Esophagus squamous epithelium (tissue), 4 donors: ENCODE data around the gene HSPA4L.

Experiments
- POLR2A ChIP-seq, 4 donors: fragments of 450-650 bp; IDR thresholded peaks; one replicate each; pipeline ENCODE4 v1.6.1; 2017; ENCODE audit warnings: antibody characterized with exemption in 4 of 4, mild to moderate bottlenecking in 4 of 4, moderate library complexity in 3 of 4
- TF ChIP-seq, protein P1 (sequence below), 6 experiments: fragments of 450-650 bp in 4 of 6; fragments of 200-600 bp in 2 of 6; sonication (generic) in 2 of 6; IDR thresholded peaks; one replicate each; pipeline ENCODE4 v1.5.1; 2016 to 2019; ENCODE audit warnings: antibody characterized with exemption in 6 of 6, mild to moderate bottlenecking in 4 of 6, moderate library complexity in 4 of 6

DNA sequence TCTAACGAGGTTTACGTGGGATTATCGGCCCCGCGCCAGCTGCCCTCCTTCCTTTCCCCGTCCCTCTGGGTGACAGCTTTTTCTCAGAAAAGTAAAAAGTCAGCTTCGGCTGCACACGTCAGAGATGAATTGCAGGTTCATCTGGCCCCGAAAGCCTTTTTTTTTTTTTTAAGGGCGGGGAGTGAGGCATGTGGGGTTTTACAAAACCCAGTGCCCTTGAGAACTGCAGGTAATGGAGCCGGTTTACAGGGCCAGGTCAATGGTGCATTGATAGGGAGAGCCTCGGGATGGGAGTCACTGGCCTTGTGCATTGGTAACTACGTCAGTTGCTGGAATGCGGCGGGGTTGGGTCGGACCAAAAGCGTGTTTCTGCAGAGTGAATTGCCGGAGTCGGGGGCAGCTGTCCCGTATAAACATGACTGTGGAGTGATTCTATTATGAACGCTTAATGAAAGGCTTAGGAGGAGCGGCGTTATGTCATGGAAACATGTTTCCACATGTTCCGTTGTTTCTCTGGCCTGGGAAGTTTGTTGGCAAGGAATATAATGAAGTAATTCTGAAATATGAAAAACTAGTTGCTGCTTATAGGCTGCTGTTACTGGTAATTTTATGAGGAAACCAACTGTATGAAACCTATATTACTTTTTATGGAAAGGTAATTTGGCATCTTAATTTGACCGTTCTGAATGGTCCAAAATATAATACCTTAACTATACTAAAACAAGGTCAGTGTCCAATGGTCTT, 1.1 kb downstream of the HSPA4L start:
- peak in 1 of 4 donors; percentile 30 for TF ChIP-seq POLR2A (IDR thresholded peaks at IDR 0.05)
- TF ChIP-seq, protein P1, sequence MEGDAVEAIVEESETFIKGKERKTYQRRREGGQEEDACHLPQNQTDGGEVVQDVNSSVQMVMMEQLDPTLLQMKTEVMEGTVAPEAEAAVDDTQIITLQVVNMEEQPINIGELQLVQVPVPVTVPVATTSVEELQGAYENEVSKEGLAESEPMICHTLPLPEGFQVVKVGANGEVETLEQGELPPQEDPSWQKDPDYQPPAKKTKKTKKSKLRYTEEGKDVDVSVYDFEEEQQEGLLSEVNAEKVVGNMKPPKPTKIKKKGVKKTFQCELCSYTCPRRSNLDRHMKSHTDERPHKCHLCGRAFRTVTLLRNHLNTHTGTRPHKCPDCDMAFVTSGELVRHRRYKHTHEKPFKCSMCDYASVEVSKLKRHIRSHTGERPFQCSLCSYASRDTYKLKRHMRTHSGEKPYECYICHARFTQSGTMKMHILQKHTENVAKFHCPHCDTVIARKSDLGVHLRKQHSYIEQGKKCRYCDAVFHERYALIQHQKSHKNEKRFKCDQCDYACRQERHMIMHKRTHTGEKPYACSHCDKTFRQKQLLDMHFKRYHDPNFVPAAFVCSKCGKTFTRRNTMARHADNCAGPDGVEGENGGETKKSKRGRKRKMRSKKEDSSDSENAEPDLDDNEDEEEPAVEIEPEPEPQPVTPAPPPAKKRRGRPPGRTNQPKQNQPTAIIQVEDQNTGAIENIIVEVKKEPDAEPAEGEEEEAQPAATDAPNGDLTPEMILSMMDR (IDR thresholded peaks at IDR 0.05) = no peak
